HCT116 (cell line): Measurements from ENCODE around the gene ARFGAP3. TPM values are rescaled to one million over a fixed set of nuclear protein-coding genes. Genes with fewer than 3 reads are reported as not detected.

ENCODE experiments used
- ATAC-seq: fragments of 200-7000 bp; cut with Tn5 transposase; 2 replicates; pipeline ENCODE4 v1.9.1; 2020; ENCODE audit warnings: mild to moderate bottlenecking, moderate library complexity
- BruUV-seq: library from RNA; stranded (reverse); fragments of 400-500 nt; replicated peaks from 2 replicates; lab custom pipeline; 2021; lab: Mats Ljungman, UMichigan
- CTCF ChIA-PET: fragments of 300-600 bp; sonication (Branson Sonifier 250); formaldehyde crosslinking; loops from one replicate; lab custom pipeline; 2021; ENCODE audit warnings: antibody characterized with exemption; lab: Charles Lee
- POLR2A ChIA-PET: fragments of 300-600, 350-600 bp; sonication (Branson Sonifier 250); formaldehyde crosslinking; loops from one replicate; lab custom pipeline; 2021; ENCODE audit warnings: antibody characterized with exemption; lab: Charles Lee
- RAD21 ChIA-PET, 2 experiments: fragments of 300-600 bp; sonication (Branson Sonifier 250); formaldehyde crosslinking; loops; one replicate each; lab custom pipeline; 2023; ENCODE audit warnings: low total read pairs in 2 of 2; ENCODE audit not compliant: uncharacterized antibody in 2 of 2, unreplicated experiment in 2 of 2, low non-redundant PET in 1 of 2; lab: Charles Lee
- DNase-seq: peaks from one replicate; pipeline ENCODE4 v3.0.0-alpha.2; 2010; ENCODE audit warnings: low read depth, low spot score
- H2AFZ ChIP-seq: fragments of 200-600 bp; shearing (Covaris generic), sonication (generic); 2 replicates; pipeline ENCODE4 v1.6.1; 2017; ENCODE audit warnings: low read depth, mixed run types, mixed read lengths, antibody characterized with exemption, low read length; ENCODE audit not compliant: poor library complexity, severe bottlenecking
- H3K27ac ChIP-seq: 2 replicates; pipeline ENCODE4 v1.5.1; 2012; ENCODE audit warnings: low read depth, low read length
- H3K27me3 ChIP-seq: fragments of 200-600 bp; sonication (generic); 2 replicates; pipeline ENCODE4 v1.6.1; 2016; ENCODE audit warnings: mixed run types, low read length, mixed read lengths; ENCODE audit not compliant: insufficient read depth
- H3K36me3 ChIP-seq, 2 experiments: fragments of 200-500 bp in 1 of 2; fragments of 200-600 bp in 1 of 2; sonication (Bioruptor generic) in 1 of 2; sonication (generic) in 1 of 2; 2 replicates each; pipeline versions ENCODE4 v1.5.1 to v1.6.1; 2014 to 2016; ENCODE audit warnings: low read length in 2 of 2, inconsistent platforms in 1 of 2, mixed read lengths in 1 of 2, mixed run types in 1 of 2; ENCODE audit not compliant: insufficient read depth in 2 of 2, control insufficient read depth in 1 of 2
- H3K4me1 ChIP-seq, 2 experiments: fragments of 200-600 bp in 1 of 2; sonication (generic) in 1 of 2; 2 replicates each; pipeline versions ENCODE4 v1.5.1 to v1.6.1; 2012 to 2017; ENCODE audit warnings: low read length in 2 of 2, inconsistent platforms in 1 of 2, mild to moderate bottlenecking in 1 of 2, mixed read lengths in 1 of 2, mixed run types in 1 of 2, moderate library complexity in 1 of 2; ENCODE audit not compliant: insufficient read depth in 2 of 2, control insufficient read depth in 1 of 2
- H3K4me2 ChIP-seq: fragments of 200-600 bp; sonication (generic); 2 replicates; pipeline ENCODE4 v1.6.1; 2017; ENCODE audit warnings: mixed run types, low read length, mixed read lengths
- H3K4me3 ChIP-seq, 2 experiments: fragments of 200-600 bp in 1 of 2; sonication (generic) in 1 of 2; replicated peaks in 1 of 2; 2 replicates each; pipeline ENCODE4 v1.5.1; 2011 to 2016; ENCODE audit warnings: low read length in 2 of 2, control low read depth in 1 of 2, low read depth in 1 of 2, mild to moderate bottlenecking in 1 of 2, mixed read lengths in 1 of 2, mixed run types in 1 of 2
- H3K79me2 ChIP-seq: fragments of 200-600 bp; sonication (generic); 2 replicates; pipeline ENCODE4 v1.6.1; 2017; ENCODE audit warnings: mild to moderate bottlenecking, mixed run types, low read length, moderate library complexity, mixed read lengths; ENCODE audit not compliant: insufficient read depth
- H3K9ac ChIP-seq: fragments of 200-600 bp; sonication (generic); 2 replicates; pipeline ENCODE4 v1.6.1; 2016; ENCODE audit warnings: low read length, mixed read lengths
- H3K9me2 ChIP-seq: fragments of 200-600 bp; sonication (generic), shearing (Covaris generic); 2 replicates; pipeline ENCODE4 v1.6.1; 2017; ENCODE audit warnings: mixed run types, mild to moderate bottlenecking, moderate library complexity; ENCODE audit not compliant: insufficient read depth
- H3K9me3 ChIP-seq, 2 experiments: fragments of 200-500 bp in 1 of 2; fragments of 200-600 bp in 1 of 2; sonication (Bioruptor generic) in 1 of 2; sonication (generic) in 1 of 2; 2 replicates each; pipeline ENCODE4 v1.6.1; 2014 to 2017; ENCODE audit warnings: low read length in 2 of 2, mixed read lengths in 2 of 2, inconsistent platforms in 1 of 2, low read depth in 1 of 2, mild to moderate bottlenecking in 1 of 2, mixed run types in 1 of 2, moderate library complexity in 1 of 2; ENCODE audit not compliant: control insufficient read depth in 1 of 2, insufficient read depth in 1 of 2
- H4K20me1 ChIP-seq: fragments of 200-600 bp; sonication (generic), shearing (Covaris generic); 2 replicates; pipeline ENCODE4 v1.6.1; 2017; ENCODE audit warnings: mixed run types, mild to moderate bottlenecking, moderate library complexity; ENCODE audit not compliant: insufficient read depth
- ATF3 ChIP-seq: IDR thresholded peaks from 2 replicates; pipeline ENCODE4 v1.6.1; 2012
- CBX3 ChIP-seq: IDR thresholded peaks from 2 replicates; pipeline ENCODE4 v1.6.1; 2012; ENCODE audit warnings: low read depth
- CEBPB ChIP-seq: IDR thresholded peaks from 2 replicates; pipeline ENCODE4 v1.6.1; 2012; ENCODE audit warnings: low read depth
- CTCF ChIP-seq, 3 experiments: fragments of 200-600 bp in 1 of 3; sonication (generic) in 1 of 3; IDR thresholded peaks in 2 of 3; conservative IDR thresholded peaks in 1 of 3; 2 replicates each; pipeline ENCODE4 v1.5.1; 2012 to 2017; ENCODE audit warnings: low read depth in 2 of 3, low read length in 2 of 3, antibody characterized with exemption in 1 of 3, borderline replicate concordance in 1 of 3, control low read depth in 1 of 3, mild to moderate bottlenecking in 1 of 3, mixed read lengths in 1 of 3, mixed run types in 1 of 3, moderate library complexity in 1 of 3; ENCODE audit not compliant: insufficient read depth in 1 of 3
- EGR1 ChIP-seq: IDR thresholded peaks from 2 replicates; pipeline ENCODE4 v1.6.1; 2012; ENCODE audit warnings: low read depth
- ELF1 ChIP-seq: IDR thresholded peaks from 2 replicates; pipeline ENCODE4 v1.6.1; 2012; ENCODE audit warnings: low read depth, borderline replicate concordance
- EZH2 ChIP-seq: fragments of 200-600 bp; sonication (generic); IDR thresholded peaks from 2 replicates; pipeline ENCODE4 v1.6.1; 2017; ENCODE audit warnings: antibody characterized with exemption, mixed run types
- EZH2phosphoT487 ChIP-seq: fragments of 200-600 bp; IDR thresholded peaks from 2 replicates; pipeline ENCODE4 v1.6.1; 2018; ENCODE audit warnings: antibody characterized with exemption, borderline replicate concordance
- FOSL1 ChIP-seq: IDR thresholded peaks from 2 replicates; pipeline ENCODE4 v1.6.1; 2012; ENCODE audit warnings: low read depth
- MAX ChIP-seq: IDR thresholded peaks from 2 replicates; pipeline ENCODE4 v1.6.1; 2012
- POLR2AphosphoS5 ChIP-seq: IDR thresholded peaks from 2 replicates; pipeline ENCODE4 v1.6.1; 2011; ENCODE audit warnings: mild to moderate bottlenecking, low read depth, low read length, moderate library complexity
- RAD21 ChIP-seq: IDR thresholded peaks from 2 replicates; pipeline ENCODE4 v1.6.1; 2012; ENCODE audit warnings: low read depth, mild to moderate bottlenecking
- SIN3A ChIP-seq: IDR thresholded peaks from 2 replicates; pipeline ENCODE4 v1.6.1; 2012; ENCODE audit warnings: low read depth
- SP1 ChIP-seq: IDR thresholded peaks from 2 replicates; pipeline ENCODE4 v1.6.1; 2012; ENCODE audit warnings: low read depth
- SRF ChIP-seq: IDR thresholded peaks from 2 replicates; pipeline ENCODE4 v1.6.1; 2012; ENCODE audit warnings: low read depth
- YY1 ChIP-seq: IDR thresholded peaks from 2 replicates; pipeline ENCODE4 v1.6.1; 2011; ENCODE audit warnings: low read length, low read depth, moderate library complexity, mild to moderate bottlenecking; ENCODE audit not compliant: insufficient replicate concordance; ENCODE audit errors: extremely low read depth
- ZBTB33 ChIP-seq: IDR thresholded peaks from 2 replicates; pipeline ENCODE4 v1.6.1; 2011; ENCODE audit warnings: mild to moderate bottlenecking, low read length, moderate library complexity; ENCODE audit not compliant: insufficient replicate concordance; ENCODE audit errors: extremely low read depth
- ZFX ChIP-seq: fragments of 450-650 bp; IDR thresholded peaks from 2 replicates; pipeline ENCODE4 v1.6.1; 2017
- ZNF274 ChIP-seq: fragments of 200-500 bp; sonication (Bioruptor generic); IDR thresholded peaks from 2 replicates; pipeline ENCODE4 v1.6.1; 2014; ENCODE audit warnings: mild to moderate bottlenecking, low read depth, low read length, inconsistent platforms
- intact Hi-C: fragments of 100-400 bp; cut with micrococcal nuclease; formaldehyde crosslinking; loops from 2 replicates; pipeline ENCODE4 v1.10.0; 2022
- total RNA-seq: library from RNA; stranded (reverse); gene quantifications from one replicate; pipeline ENCODE4 v1.2.1, GENCODE V29; 2021; ENCODE audit not compliant: unreplicated experiment

Gene ARFGAP3
- total RNA-seq, 1 experiment from 2014 or later: 15.4 TPM

GRCh38 chr22:42797011-42797410 is 60.1 kb downstream of the ARFGAP3 start:
- BruUV-seq: no TSS peak
- RAD21 ChIA-PET: no interaction called here
- intact Hi-C loops: no loop called here
- no peaks in the 10 kb centered on the region for H3K27me3 ChIP-seq
- POLR2A ChIA-PET: no interaction called here
- H3K9me3 ChIP-seq: no peaks in the 10 kb centered on the region
- H3K79me2 ChIP-seq: no peaks in the 10 kb centered on the region
- H3K27ac ChIP-seq: no peak overlapping the region
- DNase-seq: no peak
- peaks cover 0 to 3% of the 10 kb centered on the region in 2 experiments; a peak in 1 of 4 replicates for H3K36me3 ChIP-seq
- CTCF ChIA-PET: no interaction called here
- no peak overlapping the region for H3K9ac ChIP-seq
- no peak overlapping the region for H2AFZ ChIP-seq
- no peak for ATAC-seq
- H3K4me3 ChIP-seq: no peak overlapping the region
- H3K4me2 ChIP-seq: no peak overlapping the region
- no peaks in the 10 kb centered on the region for H4K20me1 ChIP-seq
- no peaks in the 10 kb centered on the region for H3K9me2 ChIP-seq
- H3K4me1 ChIP-seq: no peaks in the 10 kb centered on the region
- TF ChIP-seq FOSL1: no peak
- no peak for TF ChIP-seq ZBTB33
- TF ChIP-seq YY1: no peak
- TF ChIP-seq ZNF274: no peak
- no peak for TF ChIP-seq SIN3A
- TF ChIP-seq CTCF (IDR thresholded peaks at IDR 0.05 in 2 of 3, conservative IDR thresholded peaks at IDR 0.05 in 1 of 3; ENCODE audit: borderline replicate concordance in 1 of 3, insufficient read depth in 1 of 3, low read depth in 2 of 3, low read length in 2 of 3): no peak
- no peak for TF ChIP-seq EZH2
- TF ChIP-seq SP1: no peak
- no peak for TF ChIP-seq CBX3
- no peak for TF ChIP-seq ZFX
- TF ChIP-seq CEBPB: no peak
- TF ChIP-seq SRF: no peak
- TF ChIP-seq ATF3: no peak
- TF ChIP-seq EZH2phosphoT487: no peak
- TF ChIP-seq POLR2AphosphoS5: no peak
- no peak for TF ChIP-seq EGR1
- no peak for TF ChIP-seq ELF1
- TF ChIP-seq RAD21: no peak
- no peak for TF ChIP-seq MAX
